HUES48 (cell line): ENCODE results near the gene GZF1.

ENCODE experiments used
- H3K27ac ChIP-seq: one replicate; pipeline ENCODE4 v1.7.0; 2013; ENCODE audit warnings: low read depth, low read length, inconsistent platforms
- H3K27me3 ChIP-seq: 2 replicates; pipeline ENCODE4 v1.6.1; 2013; ENCODE audit warnings: mild to moderate bottlenecking, low read length; ENCODE audit not compliant: control insufficient read depth, insufficient read depth
- H3K36me3 ChIP-seq: 2 replicates; pipeline ENCODE4 v1.6.1; 2013; ENCODE audit warnings: low read length; ENCODE audit not compliant: control insufficient read depth, insufficient read depth
- H3K4me1 ChIP-seq: 2 replicates; pipeline ENCODE4 v1.6.1; 2013; ENCODE audit warnings: mild to moderate bottlenecking, low read length; ENCODE audit not compliant: control insufficient read depth, insufficient read depth
- H3K4me3 ChIP-seq: 2 replicates; pipeline ENCODE4 v1.5.1; 2013; ENCODE audit warnings: mild to moderate bottlenecking, low read depth, low read length
- H3K9ac ChIP-seq: 2 replicates; pipeline ENCODE4 v1.6.1; 2013; ENCODE audit warnings: mild to moderate bottlenecking, low read depth, low read length, moderate library complexity
- H3K9me3 ChIP-seq: 2 replicates; pipeline ENCODE4 v1.6.1; 2013; ENCODE audit warnings: low read length; ENCODE audit not compliant: control insufficient read depth, insufficient read depth

GZF1 gene

GRCh38 chr20:23361476-23362391 lies at the start of gene GZF1:
Gene GZF1, plus strand, starts transcription at chr20:23362182. Its CDS starts 2,202 bp downstream, at chr20:23364384.
- H3K9ac ChIP-seq = peak within 1 kb of the TSS; percentile 96

GRCh38 chr20:23313271-23313670 lies 48.7 kb upstream of the GZF1 start:
- no peak overlapping the region for H3K9ac ChIP-seq
- no peak overlapping the region for H3K27ac ChIP-seq
- H3K4me1 ChIP-seq = no peaks in the 10 kb centered on the region
- no peak overlapping the region for H3K4me3 ChIP-seq
- H3K9me3 ChIP-seq = no peaks in the 10 kb centered on the region
- H3K36me3 ChIP-seq = no peaks in the 10 kb centered on the region
- no peaks in the 10 kb centered on the region for H3K27me3 ChIP-seq

More at GRCh38 chr20:23361476-23362391, at the start of gene GZF1:
- Histone ChIP-seq H3K36me3 (peaks cover 22% of the 10 kb centered on the region), H3K27me3 (no peaks in the 10 kb centered on the region), H3K27ac (peak within 1 kb of the TSS; percentile 97), H3K9me3 (no peaks in the 10 kb centered on the region), H3K4me3 (peak within 1 kb of the TSS; percentile 93), H3K4me1 (peaks cover 22% of the 10 kb centered on the region; the same call in 1 of the 2 replicates)

GRCh38 chr20:23314699-23315098 lies 47.3 kb upstream of the GZF1 start:
- H3K27ac ChIP-seq = no peak overlapping the region
- no peaks in the 10 kb centered on the region for H3K27me3 ChIP-seq
- H3K36me3 ChIP-seq = no peaks in the 10 kb centered on the region
- no peak overlapping the region for H3K4me3 ChIP-seq
- H3K9ac ChIP-seq = no peak overlapping the region
- H3K9me3 ChIP-seq = no peaks in the 10 kb centered on the region
- no peaks in the 10 kb centered on the region for H3K4me1 ChIP-seq

GRCh38 chr20:23315099-23315498 lies 46.9 kb upstream of the GZF1 start:
- Histone ChIP-seq H3K9me3 (no peaks in the 10 kb centered on the region), H3K4me1 (no peaks in the 10 kb centered on the region), H3K36me3 (no peaks in the 10 kb centered on the region), H3K4me3 (no peak overlapping the region), H3K27me3 (no peaks in the 10 kb centered on the region), H3K27ac (no peak overlapping the region), H3K9ac (no peak overlapping the region)

GRCh38 chr20:23316626-23317025 lies 45.4 kb upstream of the GZF1 start:
- no peaks in the 10 kb centered on the region for H3K27me3 ChIP-seq
- no peaks in the 10 kb centered on the region for H3K4me1 ChIP-seq
- 0 out of 2 replicates have a peak, but pooled peaks cover 3% of the 10 kb centered on the region for H3K9me3 ChIP-seq
- no peak overlapping the region for H3K27ac ChIP-seq
- H3K9ac ChIP-seq = no peak overlapping the region
- no peak overlapping the region for H3K4me3 ChIP-seq
- H3K36me3 ChIP-seq = no peaks in the 10 kb centered on the region

GRCh38 chr20:23317081-23317480 lies 44.9 kb upstream of the GZF1 start:
- Histone ChIP-seq H3K36me3 (no peaks in the 10 kb centered on the region), H3K27me3 (no peaks in the 10 kb centered on the region), H3K9ac (no peak overlapping the region), H3K9me3 (0 out of 2 replicates have a peak, but pooled peaks cover 3% of the 10 kb centered on the region), H3K27ac (no peak overlapping the region), H3K4me1 (no peaks in the 10 kb centered on the region), H3K4me3 (no peak overlapping the region)

- H3K27ac ChIP-seq = no peak overlapping the region
- no peak overlapping the region for H3K4me3 ChIP-seq
- H3K27me3 ChIP-seq = no peaks in the 10 kb centered on the region
- no peaks in the 10 kb centered on the region for H3K4me1 ChIP-seq
- H3K9ac ChIP-seq = no peak overlapping the region
- 0 out of 2 replicates have a peak, but pooled peaks cover 3% of the 10 kb centered on the region for H3K9me3 ChIP-seq
- H3K36me3 ChIP-seq = no peaks in the 10 kb centered on the region
Measured at GRCh38 chr20:23318347-23318746, 43.6 kb upstream of the GZF1 start.

GRCh38 chr20:23320317-23320716 lies 41.7 kb upstream of the GZF1 start:
- no peak overlapping the region for H3K9ac ChIP-seq
- no peak overlapping the region for H3K27ac ChIP-seq
- H3K36me3 ChIP-seq = no peaks in the 10 kb centered on the region
- no peak overlapping the region for H3K4me3 ChIP-seq
- H3K9me3 ChIP-seq = 0 out of 2 replicates have a peak, but pooled peaks cover 3% of the 10 kb centered on the region
- no peaks in the 10 kb centered on the region for H3K27me3 ChIP-seq
- H3K4me1 ChIP-seq = no peaks in the 10 kb centered on the region

- Histone ChIP-seq H3K27ac (no peak overlapping the region), H3K9me3 (0 out of 2 replicates have a peak, but pooled peaks cover 3% of the 10 kb centered on the region), H3K27me3 (no peaks in the 10 kb centered on the region), H3K9ac (no peak overlapping the region), H3K4me3 (no peak overlapping the region), H3K4me1 (no peaks in the 10 kb centered on the region), H3K36me3 (no peaks in the 10 kb centered on the region)
Measured at GRCh38 chr20:23325107-23325506, 36.9 kb upstream of the GZF1 start.

GRCh38 chr20:23326774-23327173 lies 35.2 kb upstream of the GZF1 start:
- no peaks in the 10 kb centered on the region for H3K27me3 ChIP-seq
- no peak overlapping the region for H3K4me3 ChIP-seq
- H3K36me3 ChIP-seq = no peaks in the 10 kb centered on the region

GRCh38 chr20:23327617-23328333 lies 34.2 kb upstream of the GZF1 start:
- Histone ChIP-seq H3K4me3 (no peak overlapping the region), H3K9ac (no peak overlapping the region), H3K9me3 (no peaks in the 10 kb centered on the region), H3K27ac (no peak overlapping the region), H3K36me3 (no peaks in the 10 kb centered on the region), H3K27me3 (no peaks in the 10 kb centered on the region), H3K4me1 (no peaks in the 10 kb centered on the region)

More at GRCh38 chr20:23326774-23327173, 35.2 kb upstream of the GZF1 start:
- H3K9me3 ChIP-seq = no peaks in the 10 kb centered on the region
- no peak overlapping the region for H3K27ac ChIP-seq
- H3K9ac ChIP-seq = no peak overlapping the region
- no peaks in the 10 kb centered on the region for H3K4me1 ChIP-seq
